Measurements from ENCODE around the gene EGFL7. TPM values are rescaled to one million over a fixed set of nuclear protein-coding genes. Genes with fewer than 3 reads are reported as not detected.

EGFL7 gene
- total RNA-seq, 1 donor from 2014 or later, result 272 TPM

DNA sequence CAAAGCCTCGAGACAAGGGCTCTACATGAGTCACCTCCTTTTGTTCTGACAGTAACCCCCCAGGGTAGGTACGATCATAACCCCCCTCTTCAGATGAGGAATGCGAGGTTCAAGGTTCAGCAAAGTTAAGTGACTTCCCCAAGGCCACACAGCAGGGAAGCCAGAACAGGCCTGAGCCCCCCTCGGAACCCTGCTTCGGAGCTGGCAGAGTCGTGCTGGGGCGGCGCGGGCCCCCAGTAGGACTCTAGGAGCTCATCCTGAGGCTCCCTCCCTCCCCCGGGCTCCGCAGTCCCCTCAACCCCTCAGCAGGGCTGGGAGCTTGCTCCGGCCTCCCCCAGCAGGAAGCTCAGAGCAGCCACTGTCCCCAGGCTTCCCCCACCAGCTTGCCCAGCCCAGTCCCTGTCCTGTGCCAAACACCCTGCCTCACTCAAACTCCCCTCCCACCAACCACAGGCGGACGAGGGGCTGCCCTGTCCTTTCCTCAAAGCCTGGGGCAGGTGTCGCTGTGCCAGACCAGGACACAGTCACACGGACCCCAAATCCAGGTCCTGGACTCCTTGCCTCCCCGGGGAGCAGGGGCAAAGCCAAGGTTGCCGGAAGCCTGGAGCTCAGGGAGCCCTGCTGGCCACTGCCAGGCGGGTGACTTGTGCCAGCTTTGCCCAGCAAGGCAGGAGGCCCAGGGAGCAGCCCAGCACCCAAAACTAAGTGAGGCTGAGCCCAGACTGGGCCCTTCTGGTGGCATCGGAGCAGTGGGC lies 19.4 kb downstream of the EGFL7 start:
- intact Hi-C loops (cut with DNase I), result no loop called here
- Histone ChIP-seq H3K36me3 (no peaks in the 10 kb centered on the region), H3K27me3 (no peaks in the 10 kb centered on the region), H3K9me3 (no peaks in the 10 kb centered on the region), H3K4me3 (no peak overlapping the region), H3K27ac (no peak overlapping the region), H3K4me1 (peaks cover 35% of the 10 kb centered on the region)
- no peak for DNase-seq (ENCODE audit: extremely low spot score in 2 of 2)
- TF ChIP-seq POLR2AphosphoS5 (IDR thresholded peaks at IDR 0.05; ENCODE audit: insufficient read depth in 1 of 2, low read depth in 1 of 2) (no peak), CTCF (IDR thresholded peaks at IDR 0.05) (no peak), POLR2A (IDR thresholded peaks at IDR 0.05) (no peak)

- TF ChIP-seq CTCF (IDR thresholded peaks at IDR 0.05) (no peak), POLR2A (IDR thresholded peaks at IDR 0.05) (no peak), POLR2AphosphoS5 (IDR thresholded peaks at IDR 0.05; ENCODE audit: insufficient read depth in 1 of 2, low read depth in 1 of 2) (no peak)
- peaks cover 38% of the 10 kb centered on the region for H3K4me1 ChIP-seq
These were observed 20.0 kb downstream of the EGFL7 start for GRCh38 chr9:136682710-136683109.

GRCh38 chr9:136683173-136683745 lies 20.5 kb downstream of the EGFL7 start:
- no peak for DNase-seq (ENCODE audit: extremely low spot score in 2 of 2)

More at GRCh38 chr9:136682710-136683109, 20.0 kb downstream of the EGFL7 start:
- no peak overlapping the region for H3K4me3 ChIP-seq
- no peaks in the 10 kb centered on the region for H3K9me3 ChIP-seq
- no peaks in the 10 kb centered on the region for H3K27me3 ChIP-seq
- H3K27ac ChIP-seq, result no peak overlapping the region
- no peak for DNase-seq (ENCODE audit: extremely low spot score in 2 of 2)
- intact Hi-C loops (cut with DNase I), result no loop called here
- no peaks in the 10 kb centered on the region for H3K36me3 ChIP-seq

GRCh38 chr9:136683755-136684154 lies 21.0 kb downstream of the EGFL7 start:
- Histone ChIP-seq H3K27ac (no peak overlapping the region), H3K4me3 (no peak overlapping the region), H3K36me3 (no peaks in the 10 kb centered on the region), H3K27me3 (no peaks in the 10 kb centered on the region), H3K4me1 (peaks cover 39% of the 10 kb centered on the region), H3K9me3 (no peaks in the 10 kb centered on the region)
- intact Hi-C loops (cut with DNase I), result no loop called here
- DNase-seq (ENCODE audit: extremely low spot score in 2 of 2), result no peak
- TF ChIP-seq POLR2AphosphoS5 (IDR thresholded peaks at IDR 0.05; ENCODE audit: insufficient read depth in 1 of 2, low read depth in 1 of 2), result no peak
- TF ChIP-seq POLR2A (IDR thresholded peaks at IDR 0.05), result no peak
- no peak for TF ChIP-seq CTCF (IDR thresholded peaks at IDR 0.05)

More at GRCh38 chr9:136683173-136683745, 20.5 kb downstream of the EGFL7 start:
- H3K27me3 ChIP-seq, result no peaks in the 10 kb centered on the region
- H3K4me3 ChIP-seq, result no peak overlapping the region
- intact Hi-C loops (cut with DNase I), result no loop called here
- H3K36me3 ChIP-seq, result no peaks in the 10 kb centered on the region
- TF ChIP-seq CTCF (IDR thresholded peaks at IDR 0.05) (no peak), POLR2AphosphoS5 (IDR thresholded peaks at IDR 0.05; ENCODE audit: insufficient read depth in 1 of 2, low read depth in 1 of 2) (no peak), POLR2A (IDR thresholded peaks at IDR 0.05) (no peak)
- no peaks in the 10 kb centered on the region for H3K9me3 ChIP-seq
- no peak overlapping the region for H3K27ac ChIP-seq
- peaks cover 42% of the 10 kb centered on the region for H3K4me1 ChIP-seq

GRCh38 chr9:136684339-136684738 lies 21.6 kb downstream of the EGFL7 start:
- Histone ChIP-seq H3K9me3 (no peaks in the 10 kb centered on the region), H3K27me3 (no peaks in the 10 kb centered on the region), H3K4me1 (peaks cover 33% of the 10 kb centered on the region), H3K36me3 (no peaks in the 10 kb centered on the region), H3K4me3 (no peak overlapping the region), H3K27ac (no peak overlapping the region)
- TF ChIP-seq POLR2A (IDR thresholded peaks at IDR 0.05), result no peak
- TF ChIP-seq POLR2AphosphoS5 (IDR thresholded peaks at IDR 0.05; ENCODE audit: insufficient read depth in 1 of 2, low read depth in 1 of 2), result no peak
- TF ChIP-seq CTCF (IDR thresholded peaks at IDR 0.05), result no peak
- intact Hi-C loops (cut with DNase I), result no loop called here
- no peak for DNase-seq (ENCODE audit: extremely low spot score in 2 of 2)

All from vagina (tissue), 2 donors.